Measurements from ENCODE around the gene IGFBP2. TPM values are rescaled to one million over a fixed set of nuclear protein-coding genes. Genes with fewer than 3 reads are reported as not detected.

IGFBP2 gene
- total RNA-seq, 4 donors from 2014 or later = 10.5 to 155 (median 101) TPM

DNA sequence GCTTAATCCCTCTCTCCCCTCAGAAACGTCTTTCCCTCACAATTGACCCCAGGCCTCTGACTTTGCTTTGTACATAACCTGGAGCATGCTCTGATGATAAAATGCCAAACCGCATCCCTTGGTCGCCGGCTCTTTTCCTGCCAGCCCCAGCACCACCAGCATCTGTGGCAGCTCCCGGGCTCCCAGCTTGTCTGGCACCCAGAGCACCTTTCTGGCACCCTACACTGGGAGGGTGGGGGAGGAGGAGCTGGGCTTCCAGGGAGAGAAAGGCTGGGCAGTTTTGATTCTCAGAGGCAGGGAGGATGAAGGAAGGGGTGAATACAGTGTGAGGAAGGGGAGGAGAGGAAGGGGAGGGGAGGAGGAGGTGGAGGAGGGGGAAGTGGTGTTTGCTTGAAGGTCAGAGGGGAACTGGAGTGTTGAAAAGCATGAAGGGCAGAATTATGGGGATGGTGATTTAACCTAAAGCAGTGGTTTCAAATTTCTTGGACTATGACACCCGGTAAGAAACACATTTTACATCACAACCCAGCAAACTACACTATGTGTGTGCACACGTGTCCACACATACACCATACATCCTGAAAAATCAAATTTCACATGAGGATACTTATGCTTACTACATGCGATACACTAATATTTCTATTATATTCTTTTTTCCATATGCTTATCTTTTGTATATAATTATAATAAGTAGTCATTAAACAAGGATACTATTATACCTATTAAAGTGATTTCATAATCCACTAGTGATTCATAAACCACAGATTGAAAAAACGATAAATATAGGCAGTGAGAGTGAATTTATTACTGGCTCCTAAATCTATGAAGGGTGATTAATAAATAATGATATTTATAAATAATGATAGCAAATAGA lies 30.0 kb upstream of the IGFBP2 start:
- WGBS, 2 donors (ENCODE audit: low coverage in 1 of 2) = 80% methylated on average over 5 to 9 of the region's 9 CpGs
- Histone ChIP-seq H3K4me3 (no peak overlapping the region), H3K9me3 (no peaks in the 10 kb centered on the region), H3K27ac (no peak overlapping the region), H3K27me3 (peaks cover 22% of the 10 kb centered on the region), H3K36me3 (no peaks in the 10 kb centered on the region), H3K4me1 (no peaks in the 10 kb centered on the region)
- in situ Hi-C loops (cut with MboI; ENCODE audit: low pct_ligation_motif_present in 1 of 4, low pct_unique_long_range_greater_than_20kb in 1 of 4, low sequenced_read_pairs in 3 of 4) = no loop called here
- TF ChIP-seq POLR2A (IDR thresholded peaks at IDR 0.05) (no peak), EP300 (IDR thresholded peaks at IDR 0.05; ENCODE audit: low read depth) (no peak), POLR2AphosphoS5 (IDR thresholded peaks at IDR 0.05) (no peak)
- TF ChIP-seq, protein P1, sequence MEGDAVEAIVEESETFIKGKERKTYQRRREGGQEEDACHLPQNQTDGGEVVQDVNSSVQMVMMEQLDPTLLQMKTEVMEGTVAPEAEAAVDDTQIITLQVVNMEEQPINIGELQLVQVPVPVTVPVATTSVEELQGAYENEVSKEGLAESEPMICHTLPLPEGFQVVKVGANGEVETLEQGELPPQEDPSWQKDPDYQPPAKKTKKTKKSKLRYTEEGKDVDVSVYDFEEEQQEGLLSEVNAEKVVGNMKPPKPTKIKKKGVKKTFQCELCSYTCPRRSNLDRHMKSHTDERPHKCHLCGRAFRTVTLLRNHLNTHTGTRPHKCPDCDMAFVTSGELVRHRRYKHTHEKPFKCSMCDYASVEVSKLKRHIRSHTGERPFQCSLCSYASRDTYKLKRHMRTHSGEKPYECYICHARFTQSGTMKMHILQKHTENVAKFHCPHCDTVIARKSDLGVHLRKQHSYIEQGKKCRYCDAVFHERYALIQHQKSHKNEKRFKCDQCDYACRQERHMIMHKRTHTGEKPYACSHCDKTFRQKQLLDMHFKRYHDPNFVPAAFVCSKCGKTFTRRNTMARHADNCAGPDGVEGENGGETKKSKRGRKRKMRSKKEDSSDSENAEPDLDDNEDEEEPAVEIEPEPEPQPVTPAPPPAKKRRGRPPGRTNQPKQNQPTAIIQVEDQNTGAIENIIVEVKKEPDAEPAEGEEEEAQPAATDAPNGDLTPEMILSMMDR (IDR thresholded peaks at IDR 0.05) = no peak
- DNase-seq = no peak
- intact Hi-C loops (cut with DNase I; ENCODE audit: low total_unique reads) = no loop called here

DNA sequence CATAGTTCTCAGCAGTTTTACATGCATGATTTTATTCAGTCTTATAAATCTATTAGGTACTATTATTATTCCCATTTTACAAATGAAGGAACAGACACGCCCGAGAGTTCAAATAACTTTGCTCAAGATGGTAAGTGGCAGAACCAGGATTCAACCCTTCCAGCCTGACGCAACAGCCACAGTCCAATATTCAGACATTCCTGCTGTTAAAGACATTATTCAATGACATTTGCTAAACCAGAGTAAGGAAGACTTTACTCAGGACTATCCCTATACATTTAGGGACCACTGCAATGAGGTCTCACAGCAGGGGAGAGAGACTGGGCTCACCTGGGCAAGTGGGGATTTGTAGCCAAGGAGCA lies 29.4 kb upstream of the IGFBP2 start:
- WGBS, 2 donors (ENCODE audit: low coverage in 1 of 2) = 95 to 100% methylated on average over 3 of the region's 3 CpGs
- H3K36me3 ChIP-seq = no peaks in the 10 kb centered on the region
- no peak overlapping the region for H3K4me3 ChIP-seq
- H3K27ac ChIP-seq = no peak overlapping the region
- H3K4me1 ChIP-seq = no peaks in the 10 kb centered on the region
- TF ChIP-seq, protein P1 (IDR thresholded peaks at IDR 0.05) = no peak
- TF ChIP-seq POLR2A (IDR thresholded peaks at IDR 0.05) = no peak
- TF ChIP-seq POLR2AphosphoS5 (IDR thresholded peaks at IDR 0.05) = no peak
- TF ChIP-seq EP300 (IDR thresholded peaks at IDR 0.05; ENCODE audit: low read depth) = no peak
- no peak for DNase-seq
- peaks cover 25% of the 10 kb centered on the region for H3K27me3 ChIP-seq
- no peaks in the 10 kb centered on the region for H3K9me3 ChIP-seq
- intact Hi-C loops (cut with DNase I; ENCODE audit: low total_unique reads) (no loop called here), in situ Hi-C loops (cut with MboI; ENCODE audit: low pct_ligation_motif_present in 1 of 4, low pct_unique_long_range_greater_than_20kb in 1 of 4, low sequenced_read_pairs in 3 of 4) (no loop called here)

- DNase-seq = no peak
- Histone ChIP-seq H3K27ac (no peak overlapping the region), H3K36me3 (no peaks in the 10 kb centered on the region), H3K9me3 (no peaks in the 10 kb centered on the region), H3K27me3 (peaks cover 25% of the 10 kb centered on the region), H3K4me1 (no peaks in the 10 kb centered on the region), H3K4me3 (no peak overlapping the region)
- intact Hi-C loops (cut with DNase I; ENCODE audit: low total_unique reads) (no loop called here), in situ Hi-C loops (cut with MboI; ENCODE audit: low pct_ligation_motif_present in 1 of 4, low pct_unique_long_range_greater_than_20kb in 1 of 4, low sequenced_read_pairs in 3 of 4) (no loop called here)
- TF ChIP-seq, protein P1 (IDR thresholded peaks at IDR 0.05) = no peak
- TF ChIP-seq POLR2A (IDR thresholded peaks at IDR 0.05) = no peak
- no peak for TF ChIP-seq EP300 (IDR thresholded peaks at IDR 0.05; ENCODE audit: low read depth)
- TF ChIP-seq POLR2AphosphoS5 (IDR thresholded peaks at IDR 0.05) = no peak
These were observed 28.8 kb upstream of the IGFBP2 start for GRCh38 chr2:216604458-216604857.

- Histone ChIP-seq H3K4me3 (no peak overlapping the region), H3K9me3 (no peaks in the 10 kb centered on the region), H3K36me3 (no peaks in the 10 kb centered on the region), H3K4me1 (no peaks in the 10 kb centered on the region), H3K27ac (no peak overlapping the region), H3K27me3 (peaks cover 25% of the 10 kb centered on the region)
- TF ChIP-seq EP300 (IDR thresholded peaks at IDR 0.05; ENCODE audit: low read depth) = no peak
- TF ChIP-seq, protein P1 (IDR thresholded peaks at IDR 0.05) = no peak
- TF ChIP-seq POLR2A (IDR thresholded peaks at IDR 0.05) = no peak
- no peak for TF ChIP-seq POLR2AphosphoS5 (IDR thresholded peaks at IDR 0.05)
- in situ Hi-C loops (cut with MboI; ENCODE audit: low pct_ligation_motif_present in 1 of 4, low pct_unique_long_range_greater_than_20kb in 1 of 4, low sequenced_read_pairs in 3 of 4) (no loop called here), intact Hi-C loops (cut with DNase I; ENCODE audit: low total_unique reads) (no loop called here)
- 50 to 53% methylated on average over 6 to 20 of the region's 20 CpGs for WGBS, 2 donors (ENCODE audit: low coverage in 1 of 2)
- DNase-seq = no peak
These were observed 26.5 kb upstream of the IGFBP2 start for GRCh38 chr2:216606551-216607276.
